Measurements from ENCODE around the gene YDJC. TPM values are rescaled to one million over a fixed set of nuclear protein-coding genes. Genes with fewer than 3 reads are reported as not detected.

YDJC gene
- total and polyA plus RNA-seq, 2 of the 8 experiments (the other 6 are each of a cell fraction or from before 2014, with no cell fraction given): 36.7 to 45.2 TPM

- TF ChIP-seq CHD7 (IDR thresholded peaks at IDR 0.05; ENCODE audit: insufficient replicate concordance, low read length): no peak
- no peak for TF ChIP-seq SP1 (IDR thresholded peaks at IDR 0.05; ENCODE audit: low read depth, low read length)
- TF ChIP-seq RBBP5 (IDR thresholded peaks at IDR 0.05; ENCODE audit: borderline replicate concordance, low read depth, low read length): no peak
- TF ChIP-seq MAFK (IDR thresholded peaks at IDR 0.05; ENCODE audit: low read depth, low read length): no peak
- no peak for TF ChIP-seq EZH2 (IDR thresholded peaks at IDR 0.05; ENCODE audit: low read depth, low read length, severe bottlenecking)
- no peak for TF ChIP-seq CEBPB (IDR thresholded peaks at IDR 0.05; ENCODE audit: low read depth, low read length)
- TF ChIP-seq RAD21 (IDR thresholded peaks at IDR 0.05 in 1 of 2, conservative IDR thresholded peaks at IDR 0.05 in 1 of 2; ENCODE audit: low read depth in 2 of 2, low read length in 2 of 2): no peak
- no peak for TF ChIP-seq SUZ12 (IDR thresholded peaks at IDR 0.05; ENCODE audit: low read length)
- TF ChIP-seq POLR2A (IDR thresholded peaks at IDR 0.05; ENCODE audit: control extremely low read depth in 1 of 2, low read depth in 2 of 2, low read length in 2 of 2): no peak
- no peak for TF ChIP-seq SRF (IDR thresholded peaks at IDR 0.05; ENCODE audit: low read depth, low read length)
- TF ChIP-seq CREB1 (IDR thresholded peaks at IDR 0.05): no peak
- no peak for TF ChIP-seq JUND (IDR thresholded peaks at IDR 0.05; ENCODE audit: low read length)
Measured at GRCh38 chr22:21659864-21660525, 30.2 kb upstream of the YDJC start (continued).

All from H1 (cell line).